Epithelial cell of prostate (primary cell): ENCODE measurements around the gene JADE2.
A peak's percentile ranks its signal among the peaks of the same experiment; 100 is the strongest.

ENCODE experiments used
- DNase-seq: peaks from one replicate; pipeline ENCODE4 v3.0.0-alpha.2; 2011; ENCODE audit warnings: low read depth, low spot score
- H3K27ac ChIP-seq: fragments of 450-650 bp; 2 replicates; pipeline ENCODE4 v1.5.1; 2017; ENCODE audit warnings: mild to moderate bottlenecking

Gene JADE2

DNA sequence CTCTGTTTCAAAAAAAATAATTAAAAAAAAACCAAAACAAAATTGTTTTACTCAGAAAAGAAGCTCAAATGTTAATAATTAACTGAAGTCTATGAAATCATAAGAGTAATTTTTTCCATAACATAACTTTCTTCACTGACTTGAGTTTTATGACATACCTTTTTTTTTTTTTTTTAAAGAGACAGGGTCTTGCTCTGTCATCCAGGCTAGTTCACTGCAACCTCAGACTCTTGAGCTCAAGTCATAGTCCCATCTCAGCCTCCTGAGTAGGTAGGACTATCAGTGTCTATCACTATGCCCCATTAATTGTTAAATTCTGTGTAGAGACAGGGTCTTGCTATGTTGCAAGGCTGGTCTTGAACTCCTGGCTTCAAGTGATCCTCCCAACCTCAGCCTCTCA, 85.3 kb downstream of the JADE2 start:
- no peak for DNase-seq
- H3K27ac ChIP-seq = no peak overlapping the region

- no peak overlapping the region for H3K27ac ChIP-seq
- DNase-seq = no peak
These were observed 86.0 kb downstream of the JADE2 start for GRCh38 chr5:134611515-134611914.

DNA sequence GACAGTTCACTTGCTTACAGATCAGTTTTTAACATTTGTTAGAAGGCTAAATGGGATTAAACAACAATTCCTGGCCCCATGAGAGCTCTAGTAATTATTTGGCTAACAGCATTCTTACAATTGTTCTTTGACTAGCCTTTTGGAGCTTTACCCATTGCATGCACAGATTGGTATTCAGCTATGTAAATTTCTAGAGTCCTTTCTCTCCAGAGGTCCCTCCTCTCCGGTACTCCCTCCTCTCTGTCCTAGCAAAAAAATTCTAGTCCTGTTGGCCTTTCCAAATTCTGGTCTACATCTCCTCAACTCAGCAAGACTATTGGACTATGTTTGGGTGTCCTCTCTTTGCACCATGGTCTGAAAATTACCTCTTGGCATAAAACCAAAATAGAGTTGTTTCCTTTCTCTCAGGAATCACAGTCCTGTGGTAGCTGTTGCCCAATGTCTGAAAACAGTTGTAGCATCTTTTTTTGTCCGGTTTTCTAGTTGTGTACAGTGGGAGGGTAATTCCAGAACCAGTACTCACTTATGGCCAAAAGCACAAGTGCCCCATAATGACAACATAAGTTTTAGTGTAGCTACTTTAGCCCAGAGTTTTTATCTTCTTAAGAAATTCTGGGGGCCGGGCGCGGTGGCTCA, 89.1 kb downstream of the JADE2 start:
- no peak overlapping the region for H3K27ac ChIP-seq

DNA sequence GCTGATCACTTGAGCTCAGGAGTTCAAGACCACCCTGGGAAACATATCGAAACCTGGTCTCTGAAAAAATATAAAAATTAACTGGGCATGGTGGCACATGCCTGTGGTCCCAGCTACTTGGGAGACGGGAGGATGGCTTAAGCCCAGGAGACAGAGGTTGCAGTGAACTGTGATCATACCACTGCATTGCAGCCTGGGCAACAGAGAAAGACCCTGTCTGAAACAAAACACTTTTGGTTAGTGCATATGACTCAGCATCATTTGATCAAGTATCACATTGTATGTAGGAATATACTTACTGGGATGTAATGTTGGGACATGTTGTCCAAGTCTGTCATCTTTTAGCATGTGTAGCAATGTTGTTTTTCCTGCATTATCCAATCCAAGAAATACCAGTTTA, 95.2 kb downstream of the JADE2 start:
- no peak overlapping the region for H3K27ac ChIP-seq
- DNase-seq = no peak

More for the DNA sequence above, 89.1 kb downstream of the JADE2 start:
- DNase-seq = no peak

DNA sequence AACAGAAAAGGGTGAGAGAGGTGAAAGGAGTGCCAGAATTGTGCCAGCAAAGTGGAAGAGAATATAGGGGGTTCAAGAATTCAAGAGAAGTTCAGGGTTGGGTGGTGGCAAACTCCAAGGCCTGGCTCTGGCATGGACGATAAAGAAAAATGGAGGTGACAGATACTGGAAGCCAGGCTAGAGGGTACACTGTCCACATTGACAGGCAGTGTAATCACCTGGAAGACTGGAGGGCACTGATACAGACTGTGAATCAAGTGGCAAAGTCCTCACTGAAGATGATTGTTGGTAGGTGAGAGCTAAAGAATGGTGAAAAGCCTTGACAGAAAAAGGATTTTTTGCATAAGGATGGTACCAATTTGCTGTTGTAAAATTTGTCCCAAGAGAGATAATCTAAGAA, 100.1 kb downstream of the JADE2 start:
- no peak for DNase-seq
- no peak overlapping the region for H3K27ac ChIP-seq

- H3K27ac ChIP-seq = peak overlapping the region; percentile 20
- DNase-seq = peak; percentile 70
These were observed 101.0 kb downstream of the JADE2 start for GRCh38 chr5:134626369-134627014.
